Frontal cortex (tissue), 4 donors: ENCODE data around the gene ZNF862. TPM values are rescaled to one million over a fixed set of nuclear protein-coding genes. Genes with fewer than 3 reads are reported as not detected.

Source experiments
- DNase-seq, 2 donors: peaks; one replicate each; pipeline ENCODE4 v3.0.0; 2012; ENCODE audit warnings: low spot score in 2 of 2
- FAIRE-seq: peaks from 2 replicates; lab custom pipeline; 2012; peaks lifted over from hg19 to GRCh38; lab: Jason Lieb, UNC
- total RNA-seq: library from RNA; depleted of rRNA; stranded (reverse); fragments of >200 nt; gene quantifications from one replicate; pipeline ENCODE4 v1.2.3, GENCODE V29; 2014
- donor health status: control.
- donor health status: control.
- donor health status: control.

The ZNF862 gene
- total RNA-seq, 1 donor from 2014 or later = 5.7 TPM

DNA sequence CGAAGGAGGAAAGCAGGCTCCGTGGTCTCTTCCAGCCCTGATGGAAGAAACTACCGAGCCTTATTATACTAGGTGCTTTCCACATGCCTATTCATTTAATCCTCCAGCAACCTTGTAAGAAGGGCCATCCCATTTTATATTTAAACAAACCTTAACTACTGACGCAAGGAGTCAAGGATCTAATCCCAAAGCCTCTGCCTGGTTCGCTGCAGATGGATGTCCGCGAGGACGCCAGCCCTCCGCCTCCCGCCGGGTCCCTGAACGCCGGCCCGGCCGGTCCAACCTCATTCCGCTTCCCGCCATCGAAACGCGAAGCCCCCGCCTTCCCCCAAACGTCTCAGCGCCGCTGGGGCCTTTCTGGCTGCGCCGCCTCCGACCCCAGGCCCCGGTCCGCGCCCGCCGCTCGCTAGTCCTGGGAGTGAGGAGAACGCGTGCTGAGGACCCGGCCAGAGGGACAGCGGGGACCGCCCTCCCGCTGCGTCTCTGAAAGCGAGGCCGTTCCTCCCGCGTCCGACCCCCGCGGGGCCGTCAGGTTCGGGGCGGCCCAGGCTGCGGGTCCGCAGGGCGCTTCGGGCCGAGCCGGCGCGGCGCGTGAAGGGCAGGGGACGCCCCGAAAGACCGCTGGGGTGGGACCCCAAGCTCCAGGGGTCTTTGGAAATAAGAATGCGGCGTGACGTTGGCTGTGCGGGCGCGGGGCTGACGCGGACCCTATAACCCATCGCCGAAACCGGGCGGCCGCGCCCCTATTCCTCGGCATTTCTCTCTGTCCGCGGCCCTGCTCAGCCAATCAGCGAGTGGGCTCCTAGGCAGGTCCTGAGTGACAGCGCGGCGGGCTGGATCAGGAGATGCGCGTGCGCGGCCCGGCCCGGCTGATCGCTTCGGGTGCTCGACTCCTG is 35.1 kb downstream of the ZNF862 start, which contains the start of gene ATP6V0E2:
Gene ATP6V0E2 (plus strand): TSS at position 896 of the 896 bp plus-strand sequence. CDS start 97 bp downstream, outside the sequence.
- FAIRE-seq (no peak), DNase-seq (peak; percentile 98)

DNA sequence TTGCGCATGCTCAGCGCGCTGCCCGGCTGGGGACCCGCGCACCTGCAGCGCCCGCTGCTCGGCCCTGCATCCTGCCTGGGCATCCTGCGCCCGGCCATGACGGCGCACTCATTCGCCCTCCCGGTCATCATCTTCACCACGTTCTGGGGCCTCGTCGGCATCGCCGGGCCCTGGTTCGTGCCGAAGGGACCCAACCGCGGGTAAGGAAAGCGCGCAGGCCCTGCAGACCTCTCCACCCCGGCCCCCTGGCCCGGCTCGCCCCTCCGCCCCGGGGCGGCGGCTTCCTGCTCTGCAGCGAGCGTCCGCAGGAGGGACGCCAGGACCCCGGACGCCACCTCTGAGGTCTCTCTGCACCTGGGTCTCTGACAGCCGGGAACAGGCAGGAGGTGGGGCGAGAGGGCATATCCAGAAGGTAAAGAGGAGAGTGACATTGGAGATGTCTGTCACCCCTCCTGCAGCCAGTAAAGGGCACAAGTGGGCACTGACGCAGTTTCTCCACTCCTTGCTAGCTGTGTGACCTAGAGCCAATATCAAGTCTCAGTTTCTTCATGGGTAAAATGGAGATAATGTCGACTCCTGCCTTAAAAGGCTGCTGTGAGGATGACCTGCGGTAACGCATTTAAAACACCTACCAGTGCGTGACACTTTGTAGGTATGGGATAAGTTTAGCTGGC is 35.9 kb downstream of the ZNF862 start:
- no peak for DNase-seq
- FAIRE-seq = no peak

DNA sequence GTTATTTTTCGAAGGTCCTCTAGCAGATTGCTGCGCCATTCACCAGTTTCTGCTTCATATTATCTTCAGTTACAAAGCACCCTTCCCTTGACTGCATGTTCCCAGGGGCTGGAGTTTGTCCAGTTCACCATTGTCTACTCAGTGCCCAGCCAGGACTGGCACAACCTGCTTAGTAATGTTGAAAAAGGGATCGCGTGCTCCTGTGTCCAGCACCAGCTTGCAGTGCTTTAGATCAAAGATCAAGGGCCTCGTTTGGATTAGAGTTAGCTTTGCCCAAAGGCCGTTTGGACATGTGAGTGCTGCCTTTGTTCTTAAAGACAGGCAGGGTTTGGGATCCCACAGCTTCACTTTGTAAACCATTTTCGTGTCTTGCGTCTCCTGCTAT is 36.5 kb downstream of the ZNF862 start:
- FAIRE-seq = no peak
- DNase-seq = peak in 1 of 2 donors; percentile 26

- no peak for DNase-seq
- no peak for FAIRE-seq
Measured at GRCh38 chr7:149875396-149875795, 37.2 kb downstream of the ZNF862 start.

GRCh38 chr7:149877890-149878522 is 39.8 kb downstream of the ZNF862 start:
- FAIRE-seq (no peak), DNase-seq (no peak)

DNA sequence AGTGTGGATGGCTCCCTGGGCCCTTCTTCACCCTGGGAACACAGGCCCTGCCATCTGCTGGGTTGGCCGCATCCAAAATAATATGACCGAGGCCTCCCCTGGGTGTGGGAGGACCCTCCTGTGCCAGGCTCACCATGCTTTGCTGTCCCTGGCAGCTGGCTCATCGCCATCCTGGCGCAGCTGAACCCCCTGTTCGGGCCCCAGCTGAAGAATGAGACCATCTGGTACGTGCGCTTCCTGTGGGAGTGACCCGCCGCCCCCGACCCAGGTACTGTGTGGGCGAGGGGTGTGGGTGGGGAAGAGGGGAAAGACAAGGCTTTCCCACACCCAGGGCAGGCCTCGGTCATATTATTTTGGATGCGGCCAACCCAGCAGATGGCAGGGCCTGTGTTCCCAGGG is 40.3 kb downstream of the ZNF862 start:
- FAIRE-seq = no peak
- DNase-seq = no peak

DNA sequence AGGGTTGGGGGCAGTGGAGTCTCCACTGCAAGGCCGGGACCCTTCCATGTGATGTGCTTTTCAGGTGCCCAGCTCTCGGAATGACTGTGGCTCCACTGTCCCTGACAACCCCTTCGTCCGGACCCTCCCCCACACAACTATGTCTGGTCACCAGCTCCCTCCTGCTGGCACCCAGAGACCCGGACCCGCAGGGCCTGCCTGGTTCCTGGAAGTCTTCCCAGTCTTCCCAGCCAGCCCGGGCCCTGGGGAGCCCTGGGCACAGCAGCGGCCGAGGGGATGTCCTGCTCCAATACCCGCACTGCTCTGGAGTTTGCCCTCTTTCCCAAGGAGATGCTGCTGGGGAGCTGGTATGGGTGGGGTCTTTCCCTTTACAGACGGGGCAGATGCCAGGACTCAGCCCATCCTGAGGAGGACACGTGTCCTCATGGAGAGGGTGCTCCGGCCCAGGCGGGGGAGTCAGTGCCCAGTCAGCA is 41.1 kb downstream of the ZNF862 start:
- DNase-seq = no peak
- FAIRE-seq = no peak

DNA sequence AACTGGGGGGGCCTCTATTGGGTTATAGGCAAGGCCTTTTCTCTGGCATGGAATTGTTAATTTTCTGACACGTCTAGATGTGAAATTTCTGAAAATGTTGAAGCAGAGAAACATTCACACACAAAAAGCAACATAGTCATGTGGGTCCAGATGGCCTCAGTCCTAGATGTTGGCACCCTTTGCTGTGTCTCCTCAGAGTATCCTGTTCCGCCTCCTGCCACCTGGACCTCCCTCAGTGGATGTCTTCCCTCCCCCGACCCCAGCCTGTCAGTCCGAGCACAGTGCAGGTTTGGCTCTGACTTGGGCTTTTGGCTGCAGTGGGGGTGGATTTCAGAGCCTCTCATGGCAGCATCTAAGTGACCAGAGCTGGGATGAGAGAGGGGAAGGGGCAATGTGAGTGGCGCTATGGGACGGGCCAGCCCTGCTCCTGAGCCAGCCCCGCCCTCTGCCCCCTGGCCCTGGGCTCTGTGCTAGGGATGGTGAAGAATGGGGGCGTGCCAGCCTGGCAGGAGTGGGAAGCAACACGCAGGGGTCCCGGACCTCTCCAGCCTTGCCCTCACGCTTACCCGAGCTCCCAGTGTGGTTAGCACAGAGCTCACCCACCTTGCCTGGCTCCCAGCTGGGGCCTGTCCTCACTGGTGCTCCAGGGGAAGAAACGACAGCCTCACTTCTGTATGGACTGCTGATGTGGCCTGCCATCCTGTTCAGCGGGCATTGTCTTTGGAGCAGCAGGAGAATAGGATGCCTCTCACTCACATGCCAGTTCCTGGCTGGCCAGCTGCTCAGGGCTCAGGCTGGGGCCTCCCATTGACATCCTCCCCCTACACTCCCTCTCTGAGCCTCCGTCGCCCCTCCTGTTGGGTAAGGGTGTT is 41.8 kb downstream of the ZNF862 start:
- DNase-seq = peak in 1 of 2 donors; percentile 6
- no peak for FAIRE-seq

DNA sequence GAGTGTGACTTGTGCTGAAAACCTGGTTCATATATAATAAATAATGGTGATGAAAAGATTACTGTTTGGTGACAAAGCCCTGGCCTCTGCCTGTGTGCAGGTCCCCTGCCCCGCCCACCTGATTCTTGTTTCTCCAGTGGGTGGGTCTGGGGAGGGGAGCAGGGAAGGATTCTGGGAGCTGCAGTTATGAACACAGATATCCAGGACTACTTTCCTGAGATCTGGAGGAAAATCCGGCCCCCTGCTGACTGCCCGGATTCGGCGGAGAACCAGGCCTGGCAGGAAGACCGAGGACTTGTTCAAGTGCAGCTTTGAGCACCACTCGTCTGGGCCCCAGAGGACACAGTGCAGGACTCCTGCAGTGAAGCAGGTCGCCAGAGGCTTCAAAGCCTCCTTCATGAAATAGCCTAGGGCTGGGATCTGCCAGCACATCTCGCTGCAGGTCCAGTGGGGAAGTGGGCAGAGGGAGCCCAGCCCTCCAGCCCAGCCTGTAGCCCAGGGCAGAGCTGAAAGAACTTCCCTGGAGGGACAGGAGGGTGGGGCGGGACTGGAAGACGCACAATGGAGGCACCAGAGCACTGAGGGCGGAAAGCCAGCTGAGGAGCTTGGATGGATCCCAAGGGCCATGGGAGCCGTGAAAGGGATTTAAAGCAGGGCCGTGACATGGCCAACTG is 42.6 kb downstream of the ZNF862 start:
- FAIRE-seq = no peak

GRCh38 chr7:149881328-149882247 is 43.4 kb downstream of the ZNF862 start:
- no peak for FAIRE-seq

More for the DNA sequence above, 42.6 kb downstream of the ZNF862 start:
- peak; percentile 28 to 32 for DNase-seq

DNA sequence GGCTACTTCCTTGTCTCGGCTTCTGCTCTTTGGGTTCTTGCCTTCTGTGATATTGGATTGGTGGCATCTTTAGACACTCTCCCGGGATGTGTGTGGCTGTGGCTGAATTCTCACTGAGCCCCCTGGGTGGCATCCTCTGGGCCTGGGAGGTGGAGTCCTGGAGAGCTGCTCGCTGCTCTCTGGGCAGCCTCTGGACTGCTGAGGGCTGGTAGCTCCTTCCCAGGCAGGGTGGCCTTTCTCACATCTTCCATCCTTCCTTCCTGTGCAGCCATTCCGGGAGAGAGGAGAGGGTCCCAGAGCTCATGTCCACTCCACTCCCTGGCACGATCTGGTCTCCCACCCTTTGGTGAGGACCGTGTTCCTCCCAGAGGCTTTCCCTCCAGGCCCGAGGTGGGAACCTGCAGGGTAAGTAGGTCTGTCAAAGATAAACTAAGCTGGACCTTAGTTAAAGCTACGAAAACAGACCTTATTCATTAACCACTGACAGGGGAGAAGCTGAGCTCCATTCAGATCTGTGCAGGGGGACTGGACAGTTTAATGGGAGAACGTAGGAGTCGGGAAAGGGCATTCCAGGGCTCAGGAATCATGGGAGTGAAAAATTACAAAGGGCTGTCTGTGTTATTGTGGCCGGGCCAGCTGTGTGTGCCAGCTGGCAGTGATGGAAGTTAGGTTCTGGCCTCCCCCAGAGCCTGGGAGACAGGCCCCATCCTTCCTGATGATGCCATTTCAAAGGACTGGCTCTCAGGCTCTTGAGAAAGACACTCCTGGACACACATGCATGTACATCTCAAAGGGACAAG is 44.3 kb downstream of the ZNF862 start:
- FAIRE-seq = no peak
- DNase-seq = peak; percentile 41 to 44

More at GRCh38 chr7:149881328-149882247, 43.4 kb downstream of the ZNF862 start:
- DNase-seq = peak in 1 of 2 donors; percentile 2

DNA sequence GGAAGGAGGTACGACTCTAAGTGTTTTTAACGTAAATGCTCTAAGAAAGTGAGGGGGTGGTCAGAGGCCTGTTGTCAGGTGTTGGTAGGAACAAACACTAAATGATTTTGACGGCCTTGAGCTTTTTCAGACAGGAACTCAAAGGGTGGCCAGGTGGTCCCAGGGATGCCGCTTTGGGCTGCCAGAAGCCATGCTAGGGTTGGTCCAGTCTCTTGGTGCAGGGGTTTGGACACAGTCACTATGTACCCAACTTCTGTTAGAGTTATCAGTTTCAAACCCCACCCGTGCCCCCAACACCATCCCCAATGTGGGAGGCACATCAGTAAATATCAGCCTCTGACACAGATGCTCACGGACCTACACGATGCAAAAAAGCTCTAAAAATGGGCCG is 44.9 kb downstream of the ZNF862 start:
- no peak for DNase-seq
- FAIRE-seq = no peak

GRCh38 chr7:149883452-149883861 is 45.3 kb downstream of the ZNF862 start:
- no peak for FAIRE-seq
- peak; percentile 32 to 53 for DNase-seq

DNA sequence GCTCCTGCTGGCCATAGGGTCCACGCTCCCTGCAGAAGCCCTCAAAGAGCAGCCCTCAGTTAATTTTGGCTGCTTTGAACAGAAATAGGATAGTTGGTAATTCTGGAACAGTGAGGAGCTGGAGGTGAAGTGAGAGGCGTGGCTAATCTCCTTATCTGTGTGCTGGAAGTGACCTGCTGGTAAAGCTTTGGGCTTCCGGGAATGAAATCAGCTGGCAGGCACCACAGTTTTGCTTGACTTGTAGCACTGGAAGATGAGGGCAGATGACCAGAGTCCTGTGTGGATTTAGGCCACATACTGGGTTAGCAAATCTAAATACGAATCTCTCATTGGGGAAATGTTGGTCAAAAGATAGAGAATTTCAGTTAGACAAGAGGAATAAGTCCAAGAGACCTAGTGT is 45.8 kb downstream of the ZNF862 start:
- DNase-seq (no peak), FAIRE-seq (no peak)

- no peak for FAIRE-seq
Measured at GRCh38 chr7:149884541-149884940, 46.4 kb downstream of the ZNF862 start.

DNA sequence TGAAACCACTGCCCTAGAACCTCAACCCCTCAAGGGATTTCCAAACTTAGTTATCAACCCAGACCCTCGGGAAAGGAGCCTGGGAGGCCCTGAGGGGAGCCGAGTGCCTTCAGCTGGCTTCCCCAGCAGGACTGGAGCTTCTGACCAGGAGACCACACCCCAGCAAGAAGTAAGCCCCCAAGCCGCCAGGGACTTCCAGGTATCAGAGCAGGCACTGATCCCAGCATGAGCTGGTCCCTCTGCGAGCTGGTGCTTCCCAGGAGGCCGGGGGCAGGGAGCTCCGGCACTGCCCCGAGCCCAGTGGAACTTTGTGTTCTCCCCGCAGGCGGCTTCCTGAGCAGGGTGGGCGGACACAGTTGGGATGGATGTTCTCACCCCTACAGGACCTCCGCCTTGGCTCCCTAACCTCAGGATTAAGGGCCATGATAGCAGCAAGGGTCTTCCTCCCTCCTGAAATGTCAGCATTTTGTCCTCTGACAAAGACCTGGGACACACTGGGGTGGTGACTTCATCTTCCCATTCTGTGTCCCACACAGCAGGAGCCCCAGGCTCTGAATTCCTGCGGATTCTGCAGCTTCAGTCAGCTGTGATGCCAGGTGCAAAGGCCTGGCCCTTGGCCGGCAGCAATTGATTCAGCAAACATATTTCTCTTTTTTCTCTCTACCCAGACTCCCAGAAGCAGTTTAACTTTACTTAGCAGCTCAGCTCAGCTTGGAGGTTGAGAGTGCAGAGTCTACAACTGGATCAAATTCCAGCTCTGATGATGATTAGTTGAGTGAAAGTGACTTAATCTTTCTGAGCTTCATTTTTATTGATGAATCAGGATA is 47.2 kb downstream of the ZNF862 start:
- no peak for DNase-seq
- no peak for FAIRE-seq

More at GRCh38 chr7:149884541-149884940, 46.4 kb downstream of the ZNF862 start:
- no peak for DNase-seq
